Stimulated activated CD4-positive, alpha-beta T cell treated with anti-CD3 and anti-CD28 coated beads, Interleukin-1b, Interleukin-23, amount 100 ng/mL, for 48 hours (primary cell): ENCODE results near the gene HOXA13.

Experiments used
- DNase-seq: peaks from one replicate; pipeline ENCODE4 v3.0.0-alpha.2; 2020

The HOXA13 gene

GRCh38 chr7:27144781-27145164, 55.1 kb downstream of the HOXA13 start:
- DNase-seq, result no peak
